Breast epithelium (tissue), 4 donors: ENCODE measurements around the gene TRIM47. TPM values are rescaled to one million over a fixed set of nuclear protein-coding genes. Genes with fewer than 3 reads are reported as not detected.

Source experiments
- DNase-seq, 2 donors: peaks; one replicate each; pipeline ENCODE4 v3.0.0-alpha.2; 2019; ENCODE audit warnings: low spot score in 2 of 2
- H3K27ac ChIP-seq, 2 donors: fragments of 200-600 bp; sonication (generic) in 1 of 2; one replicate each; pipeline ENCODE4 v1.5.1; 2016 to 2019; ENCODE audit warnings: mild to moderate bottlenecking in 1 of 2
- H3K27me3 ChIP-seq, 2 donors: fragments of 200-600 bp; sonication (generic) in 1 of 2; one replicate each; pipeline versions ENCODE4 v1.5.1 to v1.6.0; 2017 to 2019; ENCODE audit warnings: control low read depth in 1 of 2, mild to moderate bottlenecking in 1 of 2
- H3K36me3 ChIP-seq: fragments of 200-600 bp; one replicate; pipeline ENCODE4 v1.5.1; 2019
- H3K4me1 ChIP-seq, 2 donors: fragments of 200-600 bp; sonication (generic); one replicate each; pipeline ENCODE4 v1.5.1; 2016 to 2019; ENCODE audit warnings: control low read depth in 1 of 2
- H3K4me3 ChIP-seq, 3 donors: fragments of 200-600 bp; sonication (generic); 1 replicate in 2 of 3; 2 replicates in 1 of 3; pipeline ENCODE4 v1.5.1; 2016 to 2019; ENCODE audit warnings: mild to moderate bottlenecking in 3 of 3, moderate library complexity in 2 of 3
- H3K9me3 ChIP-seq, 2 donors: fragments of 200-600 bp; sonication (generic) in 1 of 2; one replicate each; pipeline ENCODE4 v1.5.1; 2016 to 2019; ENCODE audit warnings: control low read depth in 1 of 2
- CTCF ChIP-seq, 3 donors: fragments of 450-650 bp; IDR thresholded peaks; one replicate each; pipeline ENCODE4 v1.5.1; 2016 to 2017; ENCODE audit warnings: antibody characterized with exemption in 3 of 3, mild to moderate bottlenecking in 3 of 3, moderate library complexity in 3 of 3
- POLR2A ChIP-seq: fragments of 450-650 bp; IDR thresholded peaks from one replicate; pipeline ENCODE4 v1.6.1; 2016; ENCODE audit warnings: antibody characterized with exemption, mild to moderate bottlenecking, moderate library complexity
- POLR2AphosphoS5 ChIP-seq, 3 donors: sonication (generic); formaldehyde crosslinking; IDR thresholded peaks; one replicate each; pipeline ENCODE4 v1.6.1; 2017; ENCODE audit warnings: antibody characterized with exemption in 3 of 3
- intact Hi-C: fragments of 100-400 bp; cut with DNase I; formaldehyde crosslinking; loops from one replicate; pipeline ENCODE4 v1.15.1; 2023; ENCODE audit warnings: low total_unique reads
- total RNA-seq, 3 donors: library from RNA; depleted of rRNA; stranded (reverse); fragments of >200 nt; gene quantifications; one replicate each; pipeline ENCODE4 v1.1.0, GENCODE V29; 2016

The TRIM47 gene
- total RNA-seq, 3 donors from 2014 or later: 15.4 to 26.1 (median 23.3) TPM

GRCh38 chr17:75925103-75925502, 46.7 kb upstream of the TRIM47 start:
- Histone ChIP-seq H3K4me1 (no peaks in the 10 kb centered on the region), H3K27me3 (no peaks in the 10 kb centered on the region), H3K36me3 (no peaks in the 10 kb centered on the region), H3K9me3 (no peaks in the 10 kb centered on the region), H3K27ac (no peak overlapping the region), H3K4me3 (no peak overlapping the region)
- TF ChIP-seq CTCF (IDR thresholded peaks at IDR 0.05) (no peak), POLR2AphosphoS5 (IDR thresholded peaks at IDR 0.05) (no peak), POLR2A (no peak)
- DNase-seq: no peak
- intact Hi-C loops: no loop called here

- TF ChIP-seq POLR2AphosphoS5 (IDR thresholded peaks at IDR 0.05) (no peak), CTCF (IDR thresholded peaks at IDR 0.05) (no peak), POLR2A (no peak)
- no peak for DNase-seq
- no peaks in the 10 kb centered on the region for H3K36me3 ChIP-seq
- H3K4me3 ChIP-seq: no peak overlapping the region
- H3K27me3 ChIP-seq: no peaks in the 10 kb centered on the region
- intact Hi-C loops: no loop called here
- H3K9me3 ChIP-seq: no peaks in the 10 kb centered on the region
- no peaks in the 10 kb centered on the region for H3K4me1 ChIP-seq
- H3K27ac ChIP-seq: no peak overlapping the region
Observed at GRCh38 chr17:75922963-75923874, 44.8 kb upstream of the TRIM47 start.

GRCh38 chr17:75922173-75922961, 44.0 kb upstream of the TRIM47 start:
- Histone ChIP-seq H3K27me3 (no peaks in the 10 kb centered on the region), H3K36me3 (no peaks in the 10 kb centered on the region), H3K4me1 (no peaks in the 10 kb centered on the region), H3K27ac (no peak overlapping the region), H3K4me3 (no peak overlapping the region), H3K9me3 (no peaks in the 10 kb centered on the region)
- intact Hi-C loops: no loop called here
- TF ChIP-seq POLR2AphosphoS5 (IDR thresholded peaks at IDR 0.05): no peak
- TF ChIP-seq CTCF (IDR thresholded peaks at IDR 0.05): no peak
- no peak for TF ChIP-seq POLR2A
- DNase-seq: no peak

- Histone ChIP-seq H3K27me3 (no peaks in the 10 kb centered on the region), H3K27ac (no peak overlapping the region), H3K4me1 (no peaks in the 10 kb centered on the region), H3K36me3 (no peaks in the 10 kb centered on the region), H3K9me3 (no peaks in the 10 kb centered on the region), H3K4me3 (no peak overlapping the region)
- no peak for TF ChIP-seq CTCF (IDR thresholded peaks at IDR 0.05)
- TF ChIP-seq POLR2A: no peak
- TF ChIP-seq POLR2AphosphoS5 (IDR thresholded peaks at IDR 0.05): no peak
- intact Hi-C loops: no loop called here
- DNase-seq: no peak
Observed at GRCh38 chr17:75921596-75921995, 43.2 kb upstream of the TRIM47 start.
